Measurements from ENCODE around the gene PRXL2C. TPM values are rescaled to one million over a fixed set of nuclear protein-coding genes. Genes with fewer than 3 reads are reported as not detected.

The PRXL2C gene
- total RNA-seq, 2 experiments from 2014 or later: 10.0 to 11.4 TPM

DNA sequence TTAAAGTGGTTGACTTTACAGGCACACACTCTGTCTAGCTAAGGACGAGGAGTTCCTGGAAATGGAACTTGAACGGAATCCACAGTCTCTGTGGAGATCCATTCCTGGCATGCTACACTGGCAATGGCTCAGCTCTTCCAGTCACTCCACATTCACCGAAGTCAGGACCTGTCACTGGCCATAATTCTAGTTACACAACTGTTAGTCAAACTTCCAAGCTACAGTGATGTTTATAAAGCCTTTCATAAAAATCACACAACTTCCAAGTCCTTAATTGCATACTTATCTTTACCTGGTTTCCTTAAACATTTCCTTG, 51.2 kb downstream of the PRXL2C start:
- H3K27me3 Mint-ChIP-seq: peaks cover 7% of the 10 kb centered on the region

DNA sequence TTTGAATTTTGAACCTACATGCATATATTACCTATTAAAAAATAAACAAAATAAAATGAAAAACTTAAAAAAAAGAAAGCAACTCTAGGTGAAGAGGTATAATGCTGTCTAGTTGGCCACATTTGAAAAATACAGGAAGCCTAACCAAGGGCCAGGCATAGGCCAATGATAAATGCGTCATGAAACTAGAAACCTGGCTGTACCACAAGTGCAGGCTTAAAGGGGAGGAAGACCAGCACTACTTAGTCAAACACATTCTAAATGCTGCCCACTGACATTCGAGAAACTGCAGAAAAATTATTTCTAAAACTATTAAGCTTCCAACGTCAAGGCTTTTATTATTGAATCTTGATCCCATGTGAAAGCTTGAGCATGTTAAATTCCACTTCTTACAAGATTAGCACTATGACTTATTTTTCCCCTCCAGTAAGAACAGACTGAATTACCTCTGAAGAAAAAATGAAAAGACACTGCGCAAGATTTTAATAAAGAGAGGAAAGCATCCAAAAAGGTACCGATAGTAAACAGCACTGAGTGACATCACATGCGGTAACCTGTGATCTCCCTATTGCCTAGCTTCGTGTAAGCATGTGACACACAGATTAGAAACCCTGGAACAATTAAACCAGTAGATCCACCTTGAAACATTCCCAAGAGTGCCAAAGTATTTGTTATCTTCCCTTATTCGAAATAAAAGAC, 51.7 kb downstream of the PRXL2C start:
- CTCF ChIA-PET: interaction anchor here (0.6 kb wide), 1 partner anchor 33 kb away, joined by 4 read pairs; no protein-coding TSS in a partner anchor
- POLR2A ChIA-PET: no interaction called here
- Mint-ChIP-seq H3K27ac (no peak overlapping the region), H3K4me1 (ENCODE audit: low read depth) (no peaks in the 10 kb centered on the region), H3K9me3 (no peaks in the 10 kb centered on the region), H3K4me3 (no peak overlapping the region), H3K36me3 (no peaks in the 10 kb centered on the region), H3K27me3 (peaks cover 7% of the 10 kb centered on the region)
- intact Hi-C loops (cut with micrococcal nuclease): no loop called here
- DNase-seq: no peak

More for the DNA sequence above, 51.2 kb downstream of the PRXL2C start:
- Mint-ChIP-seq H3K9me3 (no peaks in the 10 kb centered on the region), H3K4me3 (no peak overlapping the region), H3K4me1 (ENCODE audit: low read depth) (no peaks in the 10 kb centered on the region), H3K36me3 (no peaks in the 10 kb centered on the region), H3K27ac (no peak overlapping the region)
- intact Hi-C loops (cut with micrococcal nuclease): no loop called here
- no peak for DNase-seq
- ChIA-PET POLR2A (no interaction called here), CTCF (interaction anchor here (0.6 kb wide), 1 partner anchor 32 kb away, joined by 4 read pairs; no protein-coding TSS in a partner anchor)

DNA sequence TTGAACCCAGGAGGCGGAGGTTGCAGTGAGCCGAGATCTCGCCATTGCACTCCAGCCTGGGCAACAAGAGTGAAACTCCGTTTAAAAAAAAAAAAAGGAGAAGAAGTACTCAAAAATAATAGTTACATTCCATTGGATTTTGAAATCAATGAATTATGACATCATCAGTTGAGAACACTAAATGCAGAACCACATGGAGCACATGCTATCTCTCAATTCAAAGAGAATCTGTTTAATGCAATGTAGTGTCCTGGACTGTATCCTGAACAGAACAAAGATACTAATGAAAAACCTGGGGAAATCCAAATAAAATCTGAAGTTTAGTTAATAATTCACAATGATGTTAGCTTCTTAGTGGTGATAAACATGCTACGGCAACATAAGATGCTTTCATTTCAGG, 55.8 kb downstream of the PRXL2C start:
- no peak overlapping the region for H3K4me3 Mint-ChIP-seq
- H3K4me1 Mint-ChIP-seq (ENCODE audit: low read depth): no peaks in the 10 kb centered on the region
- no peaks in the 10 kb centered on the region for H3K9me3 Mint-ChIP-seq
- POLR2A ChIA-PET: no interaction called here
- H3K27ac Mint-ChIP-seq: no peak overlapping the region
- no peaks in the 10 kb centered on the region for H3K27me3 Mint-ChIP-seq
- CTCF ChIA-PET: interaction anchor here (0.6 kb wide), 1 partner anchor 17 kb away, joined by 3 read pairs; no protein-coding TSS in a partner anchor
- H3K36me3 Mint-ChIP-seq: no peaks in the 10 kb centered on the region
- intact Hi-C loops (cut with micrococcal nuclease): no loop called here
- DNase-seq: no peak

DNA sequence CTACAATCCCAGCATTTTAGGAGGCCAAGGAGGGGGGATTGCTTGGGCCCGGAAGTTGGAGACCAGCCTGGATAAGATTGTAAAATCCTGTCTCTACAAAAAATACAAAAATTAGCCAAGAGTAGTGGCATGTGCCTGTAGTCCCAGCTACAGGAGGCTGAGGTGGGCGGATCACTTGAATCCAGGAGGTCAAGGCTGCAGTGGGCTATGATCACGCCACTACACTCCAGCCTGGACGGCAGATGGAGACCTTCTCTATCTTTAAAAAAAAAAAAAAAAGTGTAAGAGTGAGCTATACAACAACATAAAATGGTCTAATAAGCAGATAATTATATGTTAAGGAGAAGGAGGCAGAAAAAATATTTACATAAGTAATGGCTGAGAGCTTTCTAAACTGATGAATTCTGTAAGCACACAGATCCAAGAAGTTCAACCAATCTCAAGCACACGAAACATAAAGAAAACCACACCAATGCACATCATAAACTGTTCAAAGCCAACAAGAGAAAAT, 58.5 kb downstream of the PRXL2C start:
- Mint-ChIP-seq H3K27me3 (no peaks in the 10 kb centered on the region), H3K9me3 (no peaks in the 10 kb centered on the region), H3K36me3 (no peaks in the 10 kb centered on the region), H3K4me1 (ENCODE audit: low read depth) (no peaks in the 10 kb centered on the region), H3K27ac (no peak overlapping the region), H3K4me3 (no peak overlapping the region)
- intact Hi-C loops (cut with micrococcal nuclease): no loop called here
- CTCF ChIA-PET: no interaction called here
- no peak for DNase-seq
- POLR2A ChIA-PET: no interaction called here

Other genes with a start within 250 kb of the PRXL2C start
- gene ZNF367, start 236.9 kb downstream of the PRXL2C start, total RNA-seq: 10 to 100 TPM; 29.0 to 30.1 TPM
- gene HABP4, start 205.1 kb downstream of the PRXL2C start, total RNA-seq: 10 to 100 TPM; 17.4 to 19.0 TPM
- 1 to 10 TPM; 2.3 to 2.8 TPM for gene CDC14B, start 35.5 kb downstream of the PRXL2C start, total RNA-seq
- gene ZNF510, start 122.8 kb upstream of the PRXL2C start, total RNA-seq: 1 to 10 TPM; 8.5 to 9.1 TPM
- gene ZNF782, start 199.2 kb upstream of the PRXL2C start, total RNA-seq: 1 to 10 TPM; 2.8 to 3.2 TPM